Activated CD4-positive, alpha-beta memory T cell treated with anti-CD3 and anti-CD28 coated beads for 36 hours (primary cell): ENCODE results near the gene ZNF628. TPM values are rescaled to one million over a fixed set of nuclear protein-coding genes. Genes with fewer than 3 reads are reported as not detected.

ENCODE experiments used
- CTCF ChIA-PET: fragments of 350-600 bp; sonication (Branson Sonifier 250); formaldehyde crosslinking; loops from one replicate; lab custom pipeline; 2021; ENCODE audit warnings: antibody characterized with exemption, inconsistent platforms; lab: Charles Lee
- POLR2A ChIA-PET: fragments of 350-600 bp; sonication (Branson Sonifier 250); formaldehyde crosslinking; loops from one replicate; lab custom pipeline; 2021; ENCODE audit warnings: antibody characterized with exemption; lab: Charles Lee
- DNase-seq: peaks from one replicate; pipeline ENCODE4 v3.0.0-alpha.2; 2020
- H3K27ac Mint-ChIP-seq: one replicate; pipeline ENCODE4 v1.8.0; 2021; ENCODE audit warnings: mixed read lengths
- H3K27me3 Mint-ChIP-seq: one replicate; pipeline ENCODE4 v1.8.0; 2021; ENCODE audit warnings: mixed read lengths
- H3K36me3 Mint-ChIP-seq: one replicate; pipeline ENCODE4 v1.8.0; 2021; ENCODE audit warnings: mixed read lengths
- H3K4me1 Mint-ChIP-seq: one replicate; pipeline ENCODE4 v1.8.0; 2021; ENCODE audit warnings: low read depth, mixed read lengths
- H3K4me3 Mint-ChIP-seq: one replicate; pipeline ENCODE4 v1.8.0; 2021; ENCODE audit warnings: mild to moderate bottlenecking, mixed read lengths
- H3K9me3 Mint-ChIP-seq: one replicate; pipeline ENCODE4 v1.8.0; 2021; ENCODE audit warnings: mixed read lengths
- intact Hi-C: fragments of 100-400 bp; cut with micrococcal nuclease; formaldehyde crosslinking; loops from one replicate; pipeline ENCODE4 v1.15.1; 2023
- total RNA-seq, 2 experiments: library from RNA; stranded (reverse); gene quantifications; one replicate each; pipeline ENCODE4 v1.2.3, GENCODE V29; 2021

Gene ZNF628
- total RNA-seq, 2 experiments from 2014 or later, result 5.8 to 6.9 TPM

DNA sequence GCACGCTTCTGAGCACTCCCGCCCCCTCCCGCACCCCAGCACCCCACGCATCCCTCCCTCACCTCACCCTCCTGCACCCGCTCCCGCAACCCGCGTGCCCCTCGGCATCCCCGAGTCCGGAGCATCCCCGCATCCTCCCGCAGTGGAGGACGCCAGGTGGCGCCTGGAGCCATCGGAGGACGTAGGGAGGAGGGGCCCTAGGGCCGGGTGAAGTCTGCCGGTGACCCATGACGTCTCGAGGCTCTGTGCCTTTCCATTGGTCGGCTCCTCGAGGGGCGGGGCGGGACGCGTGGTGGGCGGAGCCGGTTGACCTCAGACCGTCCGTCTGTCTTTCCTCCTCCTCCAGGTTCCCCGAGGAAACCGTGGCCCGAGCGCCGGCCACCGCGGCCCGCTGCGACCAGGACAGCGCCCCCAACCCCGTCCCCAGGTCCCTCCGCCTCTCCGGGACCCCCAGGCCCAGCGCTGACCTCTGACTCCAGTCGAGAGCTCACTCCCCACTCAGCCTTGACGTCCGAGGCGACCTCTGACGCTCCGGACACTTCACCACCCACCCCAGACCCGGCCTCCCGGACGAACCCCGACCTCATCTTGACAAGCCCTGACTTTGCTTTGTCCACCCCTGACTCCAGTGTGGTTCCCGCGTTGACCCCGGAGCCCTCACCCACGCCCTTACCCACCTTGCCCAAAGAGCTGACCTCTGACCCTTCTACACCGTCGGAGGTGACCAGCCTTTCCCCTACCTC, 40.6 kb downstream of the ZNF628 start:
- Mint-ChIP-seq H3K4me3 (peak overlapping the region; percentile 64), H3K27me3 (peaks cover 11% of the 10 kb centered on the region), H3K27ac (no peak overlapping the region), H3K4me1 (peaks cover 3% of the 10 kb centered on the region), H3K9me3 (no peaks in the 10 kb centered on the region), H3K36me3 (no peaks in the 10 kb centered on the region)
- DNase-seq, result peak; percentile 93
- intact Hi-C loops, result loop anchor here (1.0 to 10.0 kb wide), 3 partner anchors 89 to 288 kb away; no protein-coding TSS in a partner anchor
- POLR2A ChIA-PET, result no interaction called here
- CTCF ChIA-PET, result interaction anchor here (0.7 to 1.9 kb wide), 8 partner anchors 12 to 136 kb away, joined by 3 to 19 read pairs (median 6); partner anchors contain the start of genes ZNF784 and ZNF865

DNA sequence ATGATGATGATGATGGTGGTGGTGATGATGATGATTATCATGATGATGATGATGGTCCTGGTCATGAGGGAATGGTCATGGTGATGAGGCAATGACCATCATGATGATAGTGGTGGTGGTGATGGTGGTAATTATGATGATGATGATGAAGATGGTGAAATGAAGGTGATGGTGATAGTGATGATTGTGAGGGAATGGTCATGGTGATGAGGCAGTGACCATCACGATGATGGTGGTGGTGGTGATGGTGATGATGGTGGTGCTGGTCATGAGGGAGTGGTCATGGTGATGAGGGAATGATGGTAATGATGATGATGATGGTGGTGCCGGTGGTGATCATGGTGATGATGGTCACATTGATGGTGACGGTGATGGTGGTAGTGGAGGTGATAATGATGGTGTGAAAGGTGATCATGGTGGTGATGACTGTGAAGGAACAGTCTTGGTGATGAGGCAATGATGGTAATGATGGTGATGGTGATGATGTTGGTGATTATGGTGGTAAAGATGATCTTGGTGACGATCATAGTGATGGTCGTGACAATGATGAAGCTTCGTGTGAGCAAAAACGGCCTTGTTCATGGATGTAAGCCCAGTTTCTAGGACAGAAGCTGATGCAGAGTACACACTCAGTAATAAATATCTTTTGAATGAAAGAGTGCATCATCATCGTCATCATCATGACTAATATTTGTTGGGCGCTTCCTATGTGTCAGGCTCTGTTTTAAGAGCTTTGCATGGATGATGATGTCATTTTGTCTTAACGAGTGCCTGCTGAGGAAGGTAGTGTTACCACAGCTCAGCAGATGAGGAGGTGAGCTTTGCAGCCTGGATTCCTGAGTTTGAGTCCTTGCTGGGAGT, 43.3 kb downstream of the ZNF628 start:
- DNase-seq, result no peak
- intact Hi-C loops, result loop anchor here (10.0 kb wide), 1 partner anchor 285 kb away; no protein-coding TSS in a partner anchor
- Mint-ChIP-seq H3K9me3 (no peaks in the 10 kb centered on the region), H3K4me3 (no peak overlapping the region), H3K27me3 (no peaks in the 10 kb centered on the region), H3K36me3 (no peaks in the 10 kb centered on the region), H3K4me1 (peaks cover 3% of the 10 kb centered on the region), H3K27ac (no peak overlapping the region)
- ChIA-PET CTCF (interaction anchor here (1.1 to 1.2 kb wide), 2 partner anchors 16 to 112 kb away, joined by 3 to 11 read pairs; no protein-coding TSS in a partner anchor), POLR2A (no interaction called here)

DNA sequence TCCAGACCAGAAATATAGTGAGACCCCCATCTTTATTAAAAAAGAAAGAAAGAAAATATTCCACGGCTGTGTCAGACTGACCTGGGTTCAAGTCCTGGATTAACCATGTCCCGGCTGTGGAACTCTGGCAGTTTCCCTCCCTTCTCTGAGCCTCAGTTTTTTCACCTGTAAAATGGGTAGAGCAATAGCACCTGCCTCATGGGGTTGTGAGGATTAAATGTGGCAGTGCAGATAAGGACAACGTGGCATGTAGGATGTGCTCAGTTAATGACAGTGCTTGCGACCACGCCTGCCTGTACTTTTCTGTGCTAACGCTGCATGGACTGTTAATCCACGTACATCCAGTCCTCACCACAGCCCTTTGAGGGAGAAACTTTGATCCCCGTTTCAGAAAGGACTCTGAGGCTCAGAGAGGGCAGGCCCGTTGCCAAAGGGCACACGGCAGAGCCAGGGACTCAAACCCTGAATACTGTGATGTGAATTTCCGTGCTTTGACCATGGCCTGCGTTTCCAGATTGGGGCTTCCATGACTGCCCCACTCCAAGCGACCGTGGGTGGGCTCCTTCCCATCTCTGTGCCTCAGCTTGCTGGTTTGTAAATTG, 44.4 kb downstream of the ZNF628 start:
- Mint-ChIP-seq H3K27ac (no peak overlapping the region), H3K4me3 (no peak overlapping the region), H3K36me3 (no peaks in the 10 kb centered on the region), H3K9me3 (no peaks in the 10 kb centered on the region), H3K27me3 (no peaks in the 10 kb centered on the region), H3K4me1 (peaks cover 3% of the 10 kb centered on the region)
- intact Hi-C loops, result no loop called here
- CTCF ChIA-PET, result interaction anchor here (1.1 to 1.2 kb wide), 2 partner anchors 17 to 111 kb away, joined by 3 to 11 read pairs; no protein-coding TSS in a partner anchor
- POLR2A ChIA-PET, result no interaction called here
- DNase-seq, result no peak

DNA sequence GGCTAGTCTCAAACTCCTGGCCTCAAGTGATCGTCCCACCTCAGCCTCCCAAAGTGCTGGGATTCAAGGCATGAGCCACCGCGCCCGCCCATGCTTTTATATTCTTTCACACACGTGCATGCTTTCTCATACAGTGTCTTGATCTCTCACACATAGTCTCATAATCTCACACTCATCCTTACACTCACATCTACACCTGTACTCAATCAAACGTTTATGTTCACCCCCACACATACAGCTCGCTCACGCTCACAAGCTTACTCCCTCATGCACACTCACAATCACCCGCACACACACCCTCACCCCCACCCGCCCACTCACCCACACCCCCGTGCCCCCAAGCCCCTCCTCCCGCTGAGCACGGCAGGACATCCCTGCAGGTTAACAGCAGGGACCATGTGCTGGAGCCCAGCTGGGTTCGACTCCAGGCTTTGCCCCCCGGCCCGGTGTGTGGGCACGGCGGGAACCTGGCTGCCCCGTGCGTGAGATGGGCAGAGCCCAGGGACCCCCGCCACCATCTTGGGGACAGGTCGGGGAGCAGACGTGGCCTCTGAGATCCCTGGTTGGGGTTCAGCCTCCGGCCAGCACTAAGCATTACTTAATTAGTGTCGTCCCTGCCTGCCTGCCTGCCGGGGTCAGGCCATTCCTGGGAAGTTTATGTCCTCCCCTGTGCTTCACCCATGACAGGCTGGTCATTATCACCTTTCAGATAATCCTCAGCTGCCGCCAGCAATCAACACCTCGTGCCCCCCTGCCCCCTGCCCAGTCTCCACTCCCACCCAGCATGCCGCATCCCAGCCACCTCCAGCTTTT, 49.1 kb downstream of the ZNF628 start:
- no peak for DNase-seq
- H3K9me3 Mint-ChIP-seq, result no peaks in the 10 kb centered on the region
- no peaks in the 10 kb centered on the region for H3K4me1 Mint-ChIP-seq
- ChIA-PET POLR2A (no interaction called here), CTCF (interaction anchor here (1.8 kb wide), 1 partner anchor 22 kb away, joined by 4 read pairs; no protein-coding TSS in a partner anchor)
- no peaks in the 10 kb centered on the region for H3K27me3 Mint-ChIP-seq
- H3K4me3 Mint-ChIP-seq, result no peak overlapping the region
- no peak overlapping the region for H3K27ac Mint-ChIP-seq
- no peaks in the 10 kb centered on the region for H3K36me3 Mint-ChIP-seq
- intact Hi-C loops, result no loop called here

DNA sequence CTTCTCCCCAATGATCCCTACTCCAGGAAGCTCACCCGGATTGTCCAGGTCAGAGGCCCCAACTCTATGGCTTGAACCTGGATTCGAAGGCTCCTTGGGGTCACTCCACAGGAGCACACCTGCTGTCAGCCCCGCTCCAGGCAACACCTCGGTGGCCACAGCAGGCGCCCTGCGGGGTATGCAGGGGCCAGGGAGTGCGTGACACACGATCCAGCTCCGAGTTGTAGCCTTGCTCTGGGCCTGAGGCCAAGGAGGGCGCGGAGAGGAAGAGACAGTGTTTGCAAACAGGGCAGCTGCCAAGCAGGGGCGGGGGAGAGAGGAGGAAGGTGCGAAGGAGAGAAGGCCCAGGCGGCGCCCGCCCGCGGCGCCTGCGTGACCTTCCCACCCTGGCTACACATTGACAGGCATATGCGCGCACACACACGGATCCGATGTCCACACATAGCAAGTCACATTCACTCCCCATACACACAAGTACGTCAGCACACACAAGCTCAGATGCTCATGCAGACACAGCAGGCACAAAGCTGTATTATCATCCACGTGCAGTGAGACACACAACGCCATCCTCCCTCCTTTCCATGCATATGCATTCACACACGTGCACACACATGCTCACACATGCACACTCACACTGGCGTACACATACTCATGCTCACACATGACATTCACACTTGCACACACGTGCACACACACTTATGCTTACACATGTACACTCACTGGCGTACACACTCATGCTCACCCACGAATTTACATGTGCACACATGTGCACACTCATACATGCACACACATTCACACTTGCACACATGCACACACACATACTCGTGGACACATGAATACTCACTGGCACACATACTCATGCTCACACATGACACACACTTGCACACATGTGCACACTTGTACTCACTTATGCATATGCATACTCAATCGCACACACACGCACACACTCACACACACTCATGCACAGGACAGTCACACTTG, 50.1 kb downstream of the ZNF628 start:
- CTCF ChIA-PET, result no interaction called here
- H3K4me1 Mint-ChIP-seq, result no peaks in the 10 kb centered on the region
- intact Hi-C loops, result no loop called here
- H3K36me3 Mint-ChIP-seq, result no peaks in the 10 kb centered on the region
- no peak for DNase-seq
- H3K27ac Mint-ChIP-seq, result no peak overlapping the region
- POLR2A ChIA-PET, result no interaction called here
- no peaks in the 10 kb centered on the region for H3K27me3 Mint-ChIP-seq
- H3K4me3 Mint-ChIP-seq, result no peak overlapping the region
- H3K9me3 Mint-ChIP-seq, result no peaks in the 10 kb centered on the region

DNA sequence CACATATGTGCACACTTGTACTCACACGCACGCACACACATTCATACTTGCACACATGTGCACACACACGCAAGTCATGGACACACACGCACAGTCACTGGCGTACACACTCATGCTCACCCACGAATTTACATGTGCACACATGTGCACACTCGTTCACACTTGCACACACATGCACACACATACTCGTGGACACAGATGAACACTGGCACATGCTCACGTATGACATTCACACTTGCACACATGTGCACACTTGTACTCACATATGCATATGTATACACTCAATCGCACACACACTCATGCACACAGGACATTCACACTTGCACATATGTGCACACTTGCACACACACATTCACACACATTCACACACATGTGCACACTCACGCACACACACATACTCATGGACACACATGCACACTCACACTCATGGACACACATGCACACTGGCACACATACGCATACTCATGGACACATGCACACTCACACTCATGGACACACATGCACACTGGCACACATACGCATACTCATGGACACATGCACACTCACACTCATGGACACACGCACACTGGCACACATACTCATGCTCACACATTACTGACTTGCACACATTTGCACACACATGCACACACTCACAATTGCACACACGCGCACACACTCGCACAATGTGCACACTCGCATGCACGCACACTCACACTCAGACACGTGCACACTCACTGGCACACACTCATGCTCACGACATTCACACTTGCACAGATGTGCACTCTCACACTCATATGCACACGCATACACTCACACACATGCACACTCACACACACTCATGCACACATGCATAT, 51.0 kb downstream of the ZNF628 start:
- Mint-ChIP-seq H3K9me3 (no peaks in the 10 kb centered on the region), H3K27me3 (no peaks in the 10 kb centered on the region), H3K27ac (no peak overlapping the region), H3K4me1 (no peaks in the 10 kb centered on the region), H3K36me3 (no peaks in the 10 kb centered on the region), H3K4me3 (no peak overlapping the region)
- CTCF ChIA-PET, result no interaction called here
- no peak for DNase-seq
- POLR2A ChIA-PET, result no interaction called here
- intact Hi-C loops, result no loop called here

DNA sequence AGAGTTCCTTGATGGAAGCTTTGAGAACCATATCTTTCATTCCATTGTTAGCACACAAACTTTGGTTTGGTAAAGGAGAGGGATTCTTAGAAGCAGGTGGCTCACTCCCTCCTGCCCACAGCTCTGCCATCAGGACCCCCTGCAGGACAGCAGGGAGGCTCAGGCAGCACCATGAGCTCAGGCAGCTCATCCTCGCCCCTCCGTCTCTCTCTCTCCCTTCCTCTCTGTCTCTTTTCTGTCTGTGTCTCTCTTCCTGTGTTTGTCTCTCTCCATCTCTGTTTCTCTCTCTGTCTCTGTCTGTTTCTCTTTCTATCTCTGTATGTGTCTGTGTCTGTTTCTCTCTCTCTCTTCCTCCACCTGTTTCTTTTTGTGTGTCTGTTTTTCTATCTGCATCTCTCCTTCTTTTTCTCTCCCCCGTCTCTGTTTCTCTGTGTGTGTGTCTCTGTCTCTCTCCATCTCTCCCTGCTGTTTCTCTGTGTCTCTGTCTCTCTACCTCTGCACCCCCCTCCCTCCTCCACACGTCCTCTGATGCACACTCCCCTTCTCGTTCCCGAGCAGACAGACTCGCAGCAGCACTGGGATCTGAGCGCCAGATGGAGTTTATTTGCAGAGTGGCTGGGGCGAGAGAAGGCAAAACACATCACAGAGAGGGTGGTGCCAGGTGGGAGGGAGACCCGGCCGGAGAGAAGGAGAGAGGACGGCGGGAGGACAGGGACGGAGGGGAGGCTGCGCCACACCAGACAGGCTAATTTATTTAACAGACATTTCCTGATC, 51.8 kb downstream of the ZNF628 start:
- DNase-seq, result no peak
- POLR2A ChIA-PET, result no interaction called here
- CTCF ChIA-PET, result no interaction called here
- Mint-ChIP-seq H3K4me1 (no peaks in the 10 kb centered on the region), H3K9me3 (no peaks in the 10 kb centered on the region), H3K27ac (no peak overlapping the region), H3K4me3 (no peak overlapping the region), H3K27me3 (no peaks in the 10 kb centered on the region), H3K36me3 (no peaks in the 10 kb centered on the region)
- intact Hi-C loops, result no loop called here

DNA sequence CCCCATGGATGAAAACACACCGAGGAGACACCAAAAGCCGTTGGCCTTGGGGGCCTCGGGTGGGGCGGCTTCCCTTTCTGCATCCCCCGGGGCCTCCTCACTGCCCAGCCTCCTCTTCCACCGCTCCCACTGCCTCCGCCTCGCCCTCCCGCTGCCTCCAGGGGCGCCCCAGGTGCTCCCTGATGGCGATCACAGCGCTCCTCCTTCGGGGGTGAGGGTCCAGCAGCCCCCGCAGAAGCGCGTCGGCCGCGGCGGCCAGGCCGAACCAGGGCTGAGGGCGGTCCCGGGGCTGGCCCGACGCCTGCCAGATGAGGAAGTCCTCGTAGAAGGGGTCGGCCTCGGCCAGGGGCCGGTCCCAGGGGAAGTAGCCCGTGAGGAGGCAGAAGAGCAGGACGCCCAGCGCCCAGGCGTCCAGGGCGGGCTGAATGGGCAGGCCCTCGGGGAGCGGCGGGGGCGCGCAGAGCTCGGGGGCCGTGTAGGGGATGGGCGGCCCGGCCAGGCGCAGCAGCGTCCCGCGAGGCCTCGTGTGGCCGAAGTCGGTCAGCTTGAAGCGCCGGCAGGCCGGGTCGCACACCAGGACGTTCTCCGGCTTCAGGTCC, 53.3 kb downstream of the ZNF628 start:
- Mint-ChIP-seq H3K4me3 (no peak overlapping the region), H3K27ac (no peak overlapping the region), H3K4me1 (no peaks in the 10 kb centered on the region), H3K36me3 (no peaks in the 10 kb centered on the region), H3K27me3 (no peaks in the 10 kb centered on the region), H3K9me3 (no peaks in the 10 kb centered on the region)
- POLR2A ChIA-PET, result no interaction called here
- DNase-seq, result no peak
- intact Hi-C loops, result no loop called here
- CTCF ChIA-PET, result no interaction called here

DNA sequence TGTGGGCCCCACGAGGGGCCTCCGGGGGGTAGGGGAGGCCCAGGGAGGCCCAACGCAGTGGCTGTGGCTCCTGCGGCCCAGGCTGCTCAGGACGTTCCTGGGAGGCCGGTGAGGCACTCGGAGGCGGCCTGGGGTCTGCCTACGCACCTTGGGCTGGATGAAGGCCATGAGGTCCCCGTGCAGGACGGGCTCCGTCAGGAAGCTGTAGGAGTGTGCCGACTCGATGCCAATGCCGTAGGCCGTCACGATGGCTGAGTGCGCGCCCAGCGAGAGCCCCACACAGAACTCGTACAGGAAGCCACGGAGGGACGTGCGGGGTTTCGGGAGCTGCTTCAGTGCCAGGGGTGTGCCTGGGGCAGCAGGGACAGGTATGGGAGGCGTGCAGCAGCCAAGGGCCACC, 54.6 kb downstream of the ZNF628 start:
- no peak overlapping the region for H3K27ac Mint-ChIP-seq
- intact Hi-C loops, result no loop called here
- H3K36me3 Mint-ChIP-seq, result no peaks in the 10 kb centered on the region
- no peaks in the 10 kb centered on the region for H3K4me1 Mint-ChIP-seq
- H3K9me3 Mint-ChIP-seq, result no peaks in the 10 kb centered on the region
- no peak overlapping the region for H3K4me3 Mint-ChIP-seq
- CTCF ChIA-PET, result interaction anchor here (1.1 kb wide), 1 partner anchor 16 kb away, joined by 3 read pairs; no protein-coding TSS in a partner anchor
- POLR2A ChIA-PET, result no interaction called here
- no peaks in the 10 kb centered on the region for H3K27me3 Mint-ChIP-seq
- DNase-seq, result no peak
